Subcutaneous abdominal adipose tissue (tissue), 5 donors: ENCODE data around the gene PCYT2.
"Not testable (repeated sequence)": the region's sequence is repeated elsewhere in the genome, so short reads cannot be mapped to it uniquely, and the experiment has no call there.

Experiments
- H3K27ac ChIP-seq: one replicate; pipeline ENCODE4 v1.7.0; 2013; ENCODE audit warnings: low read depth, mild to moderate bottlenecking, inconsistent platforms, low read length, moderate library complexity
- H3K27me3 ChIP-seq, 5 donors: one replicate each; pipeline ENCODE4 v1.7.0; 2013; ENCODE audit warnings: low read length in 5 of 5, inconsistent platforms in 1 of 5; ENCODE audit not compliant: control insufficient read depth in 5 of 5, insufficient read depth in 4 of 5
- H3K36me3 ChIP-seq, 5 donors: one replicate each; pipeline ENCODE4 v1.7.0; 2013; ENCODE audit warnings: low read length in 5 of 5; ENCODE audit not compliant: control insufficient read depth in 5 of 5, insufficient read depth in 5 of 5
- H3K4me1 ChIP-seq, 5 donors: one replicate each; pipeline ENCODE4 v1.7.0; 2013; ENCODE audit warnings: low read length in 5 of 5, mild to moderate bottlenecking in 3 of 5, moderate library complexity in 1 of 5; ENCODE audit not compliant: control insufficient read depth in 5 of 5, insufficient read depth in 5 of 5
- H3K4me3 ChIP-seq, 5 donors: one replicate each; pipeline ENCODE4 v1.7.0; 2013; ENCODE audit warnings: low read length in 5 of 5, low read depth in 1 of 5
- H3K9ac ChIP-seq, 5 donors: one replicate each; pipeline ENCODE4 v1.7.0; 2013; ENCODE audit warnings: low read length in 5 of 5, mild to moderate bottlenecking in 4 of 5, moderate library complexity in 3 of 5
- H3K9me3 ChIP-seq, 5 donors: one replicate each; pipeline ENCODE4 v1.7.0; 2013; ENCODE audit warnings: low read length in 5 of 5; ENCODE audit not compliant: control insufficient read depth in 5 of 5
- donor health status: healthy.
- donor health status: healthy.
- donor health status: healthy.
- donor health status: healthy.
- donor health status: healthy.

PCYT2 gene

DNA sequence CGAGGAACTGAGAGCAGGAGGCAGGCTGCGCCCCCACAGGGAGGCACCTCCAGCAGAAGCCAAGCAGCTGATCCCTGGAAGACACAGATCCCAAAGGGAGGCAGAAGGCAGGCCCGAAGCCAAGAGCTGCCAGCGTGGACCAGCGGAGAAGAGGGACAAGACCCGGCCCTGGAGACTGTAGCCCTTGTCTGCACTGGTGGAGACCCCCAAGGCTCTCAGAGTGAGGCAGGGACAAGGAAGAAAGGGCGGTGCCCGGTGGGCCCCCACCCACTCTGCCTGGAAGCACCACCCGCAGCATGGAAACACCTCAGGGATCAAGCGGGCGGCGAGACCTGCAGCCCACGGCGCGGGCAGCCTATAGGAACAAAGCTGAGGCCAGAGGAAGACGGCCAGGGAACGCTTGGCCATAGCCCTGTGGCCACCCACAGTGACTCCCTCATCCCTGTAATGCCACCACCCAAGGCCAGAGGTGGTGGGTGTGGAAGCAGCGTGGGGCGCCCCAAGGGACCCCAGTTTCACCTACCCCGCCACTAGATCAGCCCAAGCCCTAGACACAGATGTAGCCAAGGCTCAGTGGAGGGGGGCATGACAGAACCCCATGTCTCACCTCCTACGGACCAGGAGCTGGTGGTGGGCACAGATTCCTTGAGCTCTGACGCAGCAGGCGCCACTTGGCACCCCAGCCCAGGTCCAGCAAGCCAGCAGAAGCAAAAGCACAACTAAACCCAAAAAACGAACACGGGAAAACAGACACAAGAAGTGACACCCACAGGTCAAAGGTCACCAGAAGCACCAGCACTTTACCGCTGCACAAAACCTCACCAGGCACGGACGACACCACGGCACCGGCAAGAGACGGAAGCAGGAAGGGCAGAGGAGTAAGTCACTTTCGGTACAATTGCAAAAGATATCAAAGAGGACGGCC lies 9.7 kb upstream of the PCYT2 start:
- peaks cover 0 to 36% (median 22%) of the 10 kb centered on the region in 5 donors for H3K36me3 ChIP-seq
- peak overlapping the region in 1 of 5 donors; percentile 21 for H3K4me3 ChIP-seq
- H3K27ac ChIP-seq: no peak overlapping the region
- peaks cover 8 to 86% (median 78%) of the 10 kb centered on the region in 5 donors for H3K4me1 ChIP-seq
- peak overlapping the region in 3 of 5 donors; percentile 9 to 41 (median 17) for H3K9ac ChIP-seq
- H3K9me3 ChIP-seq: no peaks in the 10 kb centered on the region
- H3K27me3 ChIP-seq: no peaks in the 10 kb centered on the region

DNA sequence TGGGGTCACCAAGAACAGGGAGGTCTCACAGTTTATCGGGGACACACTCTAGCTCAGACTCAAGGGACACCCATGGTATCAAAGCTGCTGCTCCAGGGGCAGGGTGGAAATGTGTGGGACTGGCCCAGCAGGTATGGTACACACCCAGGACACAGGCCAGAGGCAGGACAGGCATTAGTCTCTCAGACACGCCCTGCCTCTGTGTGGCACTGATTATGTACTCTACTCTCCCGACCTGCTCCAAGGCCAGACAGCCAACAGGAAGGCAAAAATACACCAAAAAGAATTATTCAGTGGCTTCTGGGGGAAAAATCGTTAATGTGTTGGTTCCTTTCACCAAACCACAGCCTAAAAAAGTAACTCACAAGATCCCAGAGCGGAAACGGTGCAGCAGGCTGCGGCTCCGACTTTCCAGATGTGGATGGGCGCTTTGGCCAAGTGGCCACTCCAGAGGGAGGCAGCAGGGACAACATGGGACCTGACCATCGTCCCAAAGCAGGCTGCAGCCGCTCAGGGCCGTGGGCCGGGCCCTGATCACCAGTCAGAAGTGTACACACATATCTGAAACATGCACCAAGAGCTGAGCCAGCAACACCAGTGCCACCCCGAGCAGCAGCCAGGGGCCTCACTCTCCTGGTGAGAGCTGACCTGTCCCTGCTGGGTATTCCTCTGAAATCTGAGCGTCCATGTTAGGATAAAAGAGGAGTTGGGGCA lies 7.8 kb upstream of the PCYT2 start:
- Histone ChIP-seq H3K9ac (no peak overlapping the region), H3K27ac (no peak overlapping the region), H3K4me3 (no peak overlapping the region), H3K4me1 (peaks cover 5 to 69% (median 60%) of the 10 kb centered on the region in 5 donors), H3K27me3 (no peaks in the 10 kb centered on the region), H3K9me3 (no peaks in the 10 kb centered on the region), H3K36me3 (peaks cover 0 to 55% (median 40%) of the 10 kb centered on the region in 5 donors)

DNA sequence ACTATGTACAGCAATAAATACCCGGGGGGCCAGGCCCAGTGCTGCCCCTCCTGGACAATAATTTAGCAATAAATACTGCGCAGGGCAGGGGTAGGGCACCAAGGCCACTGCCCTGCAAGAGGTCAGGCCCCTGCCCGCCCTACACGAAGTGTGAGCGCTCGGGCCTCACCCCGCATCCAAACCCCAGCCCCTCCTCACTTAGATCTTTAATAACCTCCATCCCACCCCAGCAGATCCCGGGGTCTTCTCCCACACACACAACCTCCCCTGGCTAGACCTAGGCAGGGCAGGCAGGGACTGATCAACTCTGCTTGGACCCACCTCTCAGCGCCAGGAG lies 7.1 kb upstream of the PCYT2 start:
- not testable (repeated sequence) for H3K9me3 ChIP-seq, H3K27me3 ChIP-seq, H3K27ac ChIP-seq, H3K9ac ChIP-seq
- peak overlapping the region in 4 of 5 donors; percentile 70 to 79 (median 75) for H3K4me3 ChIP-seq
- H3K36me3 ChIP-seq: peaks cover 0 to 62% (median 47%) of the 10 kb centered on the region in 5 donors
- H3K4me1 ChIP-seq: peaks cover 5 to 62% (median 54%) of the 10 kb centered on the region in 5 donors

DNA sequence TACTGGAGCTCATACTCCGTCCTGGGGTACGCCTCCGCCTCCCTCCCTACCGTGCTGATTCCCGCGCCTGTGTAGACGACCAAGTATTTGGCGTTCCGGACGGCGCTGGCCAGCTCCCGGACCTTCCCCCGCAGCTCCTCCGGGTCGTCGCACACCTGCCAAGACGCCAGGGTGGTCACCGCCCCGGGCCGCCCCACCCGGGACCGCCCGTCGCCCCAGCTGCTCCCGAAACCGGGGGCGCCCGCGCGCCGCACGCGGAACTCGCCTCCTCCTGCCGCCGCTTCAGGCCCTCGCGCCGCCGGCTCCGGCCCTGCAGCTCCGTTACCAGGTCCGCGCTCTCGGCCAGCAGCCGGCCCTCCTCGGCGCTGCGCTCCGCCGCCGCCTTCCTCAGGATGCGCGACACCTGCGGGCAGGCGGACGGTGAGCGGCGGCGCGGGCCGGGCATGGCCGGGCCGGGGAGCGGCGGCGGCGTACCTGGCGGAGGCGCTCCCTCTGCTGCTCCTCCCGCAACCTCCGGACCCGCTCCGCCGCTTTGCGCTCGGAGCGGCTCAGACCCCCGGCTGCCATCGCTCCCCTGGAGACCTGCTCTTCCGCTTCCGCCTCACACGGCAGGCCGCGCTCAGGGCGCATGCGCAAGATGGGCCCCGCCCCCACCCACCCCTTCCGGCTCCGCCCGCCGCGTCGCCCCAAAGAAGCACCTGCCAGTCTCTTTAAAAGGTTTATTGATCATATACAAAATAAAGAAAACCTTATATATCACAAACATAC lies 6.5 kb upstream of the PCYT2 start, which contains the start of gene SIRT7:
TSS of gene SIRT7 (minus strand) at position 612 of the 768 bp plus-strand sequence. CDS start at position 567, 45 bp downstream.
- Histone ChIP-seq H3K27me3 (no peaks in the 10 kb centered on the region), H3K9ac (peak within 1 kb of the TSS in 4 of 5 donors; percentile 4 to 81 (median 70)), H3K27ac (no peak within 1 kb of the TSS), H3K36me3 (peaks cover 0 to 67% (median 51%) of the 10 kb centered on the region in 5 donors), H3K4me1 (peaks cover 5 to 58% (median 49%) of the 10 kb centered on the region in 5 donors), H3K4me3 (peak within 1 kb of the TSS; percentile 68 to 79 (median 73)), H3K9me3 (no peaks in the 10 kb centered on the region)

DNA sequence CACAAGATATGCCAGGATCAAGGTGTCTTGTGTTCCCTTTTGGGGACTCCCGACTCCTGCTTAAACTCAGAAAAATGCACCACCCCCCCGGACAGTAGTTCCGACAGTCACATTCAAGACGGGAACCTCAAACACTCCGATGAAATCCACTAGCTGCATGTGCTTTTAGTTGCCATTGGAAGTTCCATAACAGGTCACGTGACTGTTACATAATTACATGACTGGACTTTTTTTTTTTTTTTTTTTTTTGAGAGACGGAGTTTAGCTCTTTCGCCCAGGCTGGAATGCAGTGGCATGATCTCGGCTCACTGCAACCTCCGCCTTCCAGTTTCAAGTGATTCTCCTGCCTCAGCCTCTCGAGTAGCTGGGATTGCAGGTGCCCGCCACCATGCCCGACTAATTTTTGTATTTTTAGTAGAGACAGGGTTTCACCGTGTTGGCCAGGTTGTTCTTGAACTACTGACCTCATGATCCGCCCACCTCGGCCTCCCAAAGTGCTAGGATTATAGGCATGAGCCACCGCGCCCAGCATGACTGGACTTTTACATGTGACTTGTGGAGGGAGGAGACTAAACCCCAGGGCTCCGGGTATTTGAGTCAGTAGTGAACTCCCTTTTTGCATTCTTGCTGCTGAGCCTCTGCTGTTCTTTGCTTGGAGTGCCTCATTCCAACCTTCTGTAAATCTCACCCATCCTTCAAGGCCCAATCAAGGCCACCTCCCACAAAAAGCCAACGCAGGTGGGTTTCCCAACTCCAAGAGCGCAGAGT lies 5.2 kb upstream of the PCYT2 start:
- Histone ChIP-seq H3K9ac (peak overlapping the region in 2 of 5 donors; percentile 4 to 81), H3K4me1 (peaks cover 5 to 51% (median 38%) of the 10 kb centered on the region in 5 donors)

DNA sequence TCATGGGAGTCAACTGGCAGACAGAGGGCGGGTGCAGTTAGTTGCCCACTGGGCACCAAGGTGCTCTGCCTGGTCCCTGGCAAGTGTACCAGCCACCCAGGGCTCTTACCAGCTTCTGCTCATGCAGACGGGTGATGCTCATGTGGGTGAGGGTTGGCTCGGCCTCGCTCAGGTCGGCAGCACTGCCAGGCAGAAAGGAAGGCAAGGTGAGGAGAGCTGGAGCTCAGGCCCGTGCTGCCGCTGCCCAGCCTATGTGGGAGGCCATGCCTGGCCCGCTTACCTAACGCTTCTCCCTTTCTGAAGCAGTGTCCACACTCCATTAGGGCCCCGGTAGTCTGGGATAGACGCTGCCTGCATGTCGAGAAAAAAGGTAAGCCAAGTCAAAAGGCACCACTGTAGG lies 4.1 kb upstream of the PCYT2 start:
- H3K9ac ChIP-seq: no peak overlapping the region
- H3K36me3 ChIP-seq: peaks cover 0 to 55% (median 45%) of the 10 kb centered on the region in 5 donors
- no peak overlapping the region for H3K4me3 ChIP-seq
- H3K27me3 ChIP-seq: no peaks in the 10 kb centered on the region
- no peaks in the 10 kb centered on the region for H3K9me3 ChIP-seq
- no peak overlapping the region for H3K27ac ChIP-seq
- peaks cover 5 to 47% (median 32%) of the 10 kb centered on the region in 5 donors for H3K4me1 ChIP-seq

More for the DNA sequence above, 5.2 kb upstream of the PCYT2 start:
- peak overlapping the region in 4 of 5 donors; percentile 68 to 79 (median 75) for H3K4me3 ChIP-seq
- H3K9me3 ChIP-seq: no peaks in the 10 kb centered on the region
- no peaks in the 10 kb centered on the region for H3K27me3 ChIP-seq
- no peak overlapping the region for H3K27ac ChIP-seq
- peaks cover 0 to 64% (median 47%) of the 10 kb centered on the region in 5 donors for H3K36me3 ChIP-seq

DNA sequence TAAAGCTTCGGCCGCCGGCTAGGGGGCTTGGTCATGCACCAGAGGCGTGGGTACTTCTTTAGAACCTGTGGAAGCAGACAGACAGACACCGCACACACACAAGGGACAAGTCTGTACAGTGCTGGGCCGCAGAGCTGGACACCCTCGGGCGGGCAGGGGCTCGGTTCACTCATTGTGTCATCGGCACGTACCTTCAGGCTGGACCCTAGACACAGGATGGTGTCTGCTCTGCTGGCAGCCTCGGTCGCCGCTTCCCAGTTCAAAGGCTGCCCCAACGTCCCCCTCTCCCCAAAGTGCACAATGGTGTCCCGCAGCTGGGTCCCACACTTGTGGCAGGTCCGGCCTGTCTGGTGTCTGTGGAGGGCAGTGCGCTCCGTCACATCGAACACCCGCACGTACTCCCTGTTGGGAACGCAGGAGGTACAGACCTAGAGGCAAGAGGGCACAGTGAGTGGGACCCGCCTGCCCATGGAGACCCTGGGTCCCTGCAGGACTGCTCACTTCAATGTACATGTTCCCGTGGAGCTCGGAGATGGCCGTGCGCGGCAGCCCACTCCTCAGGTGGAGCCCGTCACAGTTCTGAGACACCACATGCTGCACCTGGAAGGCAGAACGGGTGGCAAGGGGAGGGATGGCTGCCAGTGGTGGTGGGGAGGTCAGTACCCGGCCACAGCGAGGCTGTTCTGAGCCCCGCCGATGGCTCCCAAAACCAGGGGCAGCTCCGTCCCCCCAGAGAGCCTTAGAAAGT lies 3.1 kb upstream of the PCYT2 start:
- Histone ChIP-seq H3K27ac (no peak overlapping the region), H3K9me3 (no peaks in the 10 kb centered on the region), H3K36me3 (peaks cover 0 to 46% (median 37%) of the 10 kb centered on the region in 5 donors), H3K9ac (no peak overlapping the region), H3K4me3 (no peak overlapping the region), H3K4me1 (peaks cover 7 to 46% (median 35%) of the 10 kb centered on the region in 5 donors), H3K27me3 (no peaks in the 10 kb centered on the region)

DNA sequence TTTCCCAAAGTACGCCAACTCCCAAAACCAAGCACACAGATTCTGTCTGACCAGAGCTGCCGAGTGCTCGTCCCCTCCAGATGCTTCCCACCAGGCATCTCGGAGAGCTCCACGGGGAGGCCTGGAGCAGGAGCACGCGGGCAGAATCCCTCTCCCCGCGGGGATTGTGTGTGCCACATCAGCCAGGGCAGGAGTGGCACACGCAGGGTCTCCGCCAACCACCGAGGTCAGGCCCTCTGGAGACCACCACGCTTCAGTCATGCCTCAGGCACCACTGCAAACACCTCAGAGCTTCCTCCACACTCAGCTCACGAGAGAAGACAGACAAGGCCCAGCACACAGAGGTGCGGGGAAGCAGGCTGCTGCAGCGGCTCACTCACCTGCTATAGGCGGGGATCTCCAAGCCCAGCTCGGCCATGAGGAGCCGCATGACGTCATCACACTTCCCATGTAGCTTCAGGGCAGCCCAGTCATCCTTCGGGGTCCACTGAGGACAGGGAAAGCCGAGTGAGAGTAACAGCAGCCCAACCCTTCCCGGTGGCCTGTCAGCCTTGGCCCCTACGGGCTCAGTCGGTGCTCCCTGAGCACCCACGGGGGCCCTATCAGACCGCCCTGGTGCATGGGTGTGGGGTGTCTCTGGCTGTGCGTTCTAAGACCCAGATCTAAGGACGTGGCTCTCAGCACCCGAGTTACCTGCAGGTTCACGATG lies 2.3 kb upstream of the PCYT2 start:
- Histone ChIP-seq H3K4me1 (peaks cover 7 to 43% (median 29%) of the 10 kb centered on the region in 5 donors), H3K9me3 (no peaks in the 10 kb centered on the region)

More for the DNA sequence above, 2.3 kb upstream of the PCYT2 start:
- H3K9ac ChIP-seq: no peak overlapping the region
- peaks cover 0 to 45% (median 37%) of the 10 kb centered on the region in 5 donors for H3K36me3 ChIP-seq
- H3K4me3 ChIP-seq: no peak overlapping the region
- H3K27me3 ChIP-seq: no peaks in the 10 kb centered on the region
- no peak overlapping the region for H3K27ac ChIP-seq
